T-helper 1 cell (primary cell): Measurements from ENCODE around the gene PCSK1N.
"Not testable (repeated sequence)": the region's sequence is repeated elsewhere in the genome, so short reads cannot be mapped to it uniquely, and the experiment has no call there.

Source experiments
- DNase-seq, 5 donors: peaks; one replicate each; pipeline ENCODE4 v3.0.0-alpha.2; 2012 to 2020

Gene PCSK1N

GRCh38 chrX:48823053-48823452 lies 12.4 kb downstream of the PCSK1N start:
- no peak for DNase-seq

DNA sequence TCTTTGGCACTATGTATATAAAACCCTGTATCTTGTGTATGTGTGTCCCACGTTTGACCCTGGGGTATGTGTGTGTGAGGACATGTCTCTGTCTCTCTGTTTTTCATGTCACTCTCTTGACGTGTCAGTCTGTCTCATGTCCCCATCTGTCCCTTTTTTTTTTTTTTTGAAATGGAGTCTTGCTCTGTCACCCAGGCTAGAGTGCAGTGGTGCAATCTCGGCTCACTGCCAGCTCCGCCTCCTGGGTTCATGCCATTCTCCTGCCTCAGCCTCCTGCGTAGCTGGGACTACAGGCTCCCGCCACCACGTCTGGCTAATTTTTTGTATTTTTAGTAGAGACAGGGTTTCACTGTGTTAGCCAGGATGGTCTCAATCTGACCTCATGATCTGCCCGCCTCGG lies 16.0 kb downstream of the PCSK1N start:
- DNase-seq, result not testable (repeated sequence)

DNA sequence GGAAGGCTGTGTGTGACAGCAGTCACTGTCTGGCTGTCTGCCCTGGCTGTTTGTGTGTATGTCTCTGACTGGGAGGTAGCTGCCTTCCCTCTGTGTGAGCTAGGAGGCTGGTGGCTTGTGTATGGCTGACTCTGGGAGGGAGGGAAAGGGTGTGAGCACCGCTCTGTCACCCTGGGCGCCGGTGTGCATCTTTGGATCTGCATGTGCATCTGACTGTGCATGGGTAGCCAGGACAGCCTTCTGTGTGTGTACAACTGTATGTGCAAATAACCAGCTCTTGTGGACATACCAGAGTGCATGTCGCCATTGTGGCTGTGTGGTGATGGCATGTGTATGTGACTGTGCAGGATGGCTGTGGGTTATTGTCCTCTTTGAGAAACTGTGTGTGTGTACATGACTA lies 16.5 kb downstream of the PCSK1N start:
- no peak for DNase-seq

GRCh38 chrX:48818098-48818497 lies 17.3 kb downstream of the PCSK1N start:
- DNase-seq, result no peak

GRCh38 chrX:48816014-48816810 lies 19.2 kb downstream of the PCSK1N start:
- DNase-seq, result no peak

GRCh38 chrX:48815266-48815665 lies 20.1 kb downstream of the PCSK1N start:
- DNase-seq, result no peak

DNA sequence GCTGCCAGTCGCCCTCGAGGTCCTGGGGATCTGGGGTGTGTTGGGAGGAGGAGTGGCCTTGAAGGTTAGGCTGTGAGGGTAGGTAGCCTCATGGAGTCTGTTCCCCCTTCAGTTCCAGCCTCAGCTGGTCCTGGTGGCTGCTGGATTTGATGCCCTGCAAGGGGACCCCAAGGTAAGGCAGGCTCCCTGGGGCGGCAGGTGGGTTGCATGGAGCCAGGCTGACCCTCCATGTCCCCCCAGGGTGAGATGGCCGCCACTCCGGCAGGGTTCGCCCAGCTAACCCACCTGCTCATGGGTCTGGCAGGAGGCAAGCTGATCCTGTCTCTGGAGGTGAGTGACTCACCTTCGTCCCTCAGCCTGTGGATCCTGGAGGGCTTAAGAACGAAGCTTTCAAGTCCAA lies 20.7 kb downstream of the PCSK1N start:
- no peak for DNase-seq

DNA sequence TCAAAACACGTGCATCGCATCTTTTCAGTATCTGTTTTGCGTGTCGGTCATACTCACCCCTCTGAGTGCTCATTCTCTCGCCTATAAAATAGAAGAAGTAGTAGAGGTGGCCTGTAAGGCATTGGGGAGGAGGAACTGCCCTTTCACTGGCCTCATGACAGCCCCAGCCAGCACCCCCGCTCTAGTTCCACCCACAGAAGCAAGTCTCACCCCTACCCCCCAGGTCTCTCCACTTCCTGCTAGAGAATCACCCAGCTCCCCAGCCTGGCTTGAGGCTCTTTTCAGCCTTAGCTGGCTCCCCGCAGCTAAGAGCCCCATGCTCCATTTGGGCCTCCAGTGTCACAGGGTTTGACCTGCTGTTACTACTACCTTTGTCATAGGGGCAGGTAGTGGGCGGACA lies 21.8 kb downstream of the PCSK1N start:
- no peak for DNase-seq

- DNase-seq, result no peak
Measured at GRCh38 chrX:48806081-48806480, 29.3 kb downstream of the PCSK1N start.

DNA sequence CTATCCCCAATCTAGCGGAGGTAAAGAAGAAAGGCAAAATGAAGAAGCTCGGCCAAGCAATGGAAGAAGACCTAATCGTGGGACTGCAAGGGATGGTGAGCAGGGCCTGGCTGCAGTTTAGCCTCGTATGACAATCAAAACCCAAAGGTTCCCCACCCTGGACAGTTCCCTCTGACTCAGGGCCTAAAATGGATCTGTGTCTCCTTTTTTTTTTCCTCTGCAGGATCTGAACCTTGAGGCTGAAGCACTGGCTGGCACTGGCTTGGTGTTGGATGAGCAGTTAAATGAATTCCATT lies 32.6 kb downstream of the PCSK1N start:
- DNase-seq, result no peak

DNA sequence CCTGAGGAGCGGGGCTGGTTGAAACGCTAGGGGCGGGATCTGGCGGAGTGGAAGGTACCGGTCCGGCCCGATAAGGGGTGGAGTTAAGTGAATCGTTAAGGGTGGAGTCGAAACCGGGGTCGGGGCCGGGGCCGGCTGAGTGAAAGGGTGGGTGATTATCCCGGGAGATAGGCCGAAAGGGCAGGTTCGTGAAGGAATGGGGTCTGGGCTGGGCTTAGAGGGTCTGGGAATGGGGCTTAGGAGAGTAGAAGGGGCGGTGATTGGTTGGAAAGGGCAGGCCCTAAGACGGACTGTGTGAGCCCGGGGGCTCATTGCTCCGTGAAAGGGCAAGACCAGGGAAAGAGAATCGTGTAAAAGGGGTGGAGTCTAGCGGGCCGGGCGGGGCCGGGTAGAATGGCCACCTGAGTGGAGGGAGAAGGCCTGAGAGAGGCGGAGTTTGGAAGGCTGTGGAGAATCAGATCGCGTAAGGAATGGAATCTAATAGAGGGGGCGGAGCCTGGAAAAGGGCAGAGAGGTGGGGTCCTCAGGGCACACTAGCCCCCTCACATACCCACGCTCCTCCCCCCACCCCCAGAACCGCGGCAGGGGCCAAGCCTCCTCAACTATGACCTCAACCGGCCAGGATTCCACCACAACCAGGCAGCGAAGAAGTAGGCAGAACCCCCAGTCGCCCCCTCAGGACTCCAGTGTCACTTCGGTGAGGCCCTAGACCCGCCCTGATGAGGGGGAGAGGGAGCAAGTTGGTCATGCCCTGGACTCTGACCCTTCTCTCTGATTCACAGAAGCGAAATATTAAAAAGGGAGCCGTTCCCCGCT lies 33.1 kb downstream of the PCSK1N start:
- DNase-seq, result peak; percentile 20 to 81 (median 33)

GRCh38 chrX:48801280-48802088 lies 33.9 kb downstream of the PCSK1N start, which contains the start of gene HDAC6:
HDAC6 (plus strand) TSS chrX:48802067; CDS start chrX:48802693, 626 bp downstream.
- DNase-seq, result peak; percentile 91 to 99 (median 93)

- DNase-seq, result no peak
Measured at GRCh38 chrX:48800574-48801279, 34.7 kb downstream of the PCSK1N start.

- no peak for DNase-seq
Measured at GRCh38 chrX:48798318-48798717, 37.1 kb downstream of the PCSK1N start.

GRCh38 chrX:48794911-48795515 lies 40.4 kb downstream of the PCSK1N start:
- no peak for DNase-seq

DNA sequence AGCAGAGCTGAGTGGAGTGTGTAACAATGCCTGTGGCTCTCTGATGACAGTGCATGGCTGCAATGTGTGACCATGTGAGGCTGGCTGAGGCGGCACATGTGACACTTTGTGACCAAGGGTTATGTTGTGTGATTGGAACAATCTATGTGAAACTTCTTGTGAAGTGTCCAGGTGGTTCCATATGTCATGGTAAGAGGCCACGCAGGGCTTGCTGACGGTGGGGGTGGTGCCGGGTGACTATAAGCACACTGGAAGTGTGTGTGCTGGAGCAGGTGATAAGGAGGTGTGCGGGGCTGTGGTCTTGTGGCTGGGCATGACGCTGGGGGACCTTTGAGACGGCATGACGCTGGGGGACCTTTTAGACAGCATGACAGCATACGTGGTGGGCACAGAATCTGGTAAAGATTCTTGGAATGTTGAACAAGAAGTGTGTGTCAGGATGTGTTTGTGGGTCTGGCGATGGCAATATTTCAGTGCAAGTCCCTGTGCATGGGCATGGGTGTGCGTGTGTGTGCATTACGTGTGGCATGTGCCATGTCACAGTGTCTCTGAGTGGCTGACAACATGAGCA lies 41.0 kb downstream of the PCSK1N start:
- no peak for DNase-seq

DNA sequence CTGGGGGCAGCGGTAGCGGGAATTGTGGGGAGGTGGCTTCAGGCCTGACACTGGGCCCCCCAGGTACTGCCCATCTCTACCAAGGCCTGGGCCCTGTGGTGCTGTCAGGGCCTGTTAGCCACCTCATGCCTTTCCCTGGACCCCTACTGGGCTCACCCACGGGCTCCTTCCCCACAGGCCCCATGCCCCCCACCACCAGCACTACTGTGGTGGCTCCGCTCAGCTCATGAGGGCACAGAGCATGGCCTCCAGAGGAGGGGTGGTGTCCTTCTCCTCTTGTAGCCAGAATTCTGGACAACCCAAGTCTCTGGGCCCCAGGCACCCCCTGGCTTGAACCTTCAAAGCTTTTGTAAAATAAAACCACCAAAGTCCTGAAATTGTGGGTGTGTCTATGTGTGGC lies 41.5 kb downstream of the PCSK1N start:
- no peak for DNase-seq

DNA sequence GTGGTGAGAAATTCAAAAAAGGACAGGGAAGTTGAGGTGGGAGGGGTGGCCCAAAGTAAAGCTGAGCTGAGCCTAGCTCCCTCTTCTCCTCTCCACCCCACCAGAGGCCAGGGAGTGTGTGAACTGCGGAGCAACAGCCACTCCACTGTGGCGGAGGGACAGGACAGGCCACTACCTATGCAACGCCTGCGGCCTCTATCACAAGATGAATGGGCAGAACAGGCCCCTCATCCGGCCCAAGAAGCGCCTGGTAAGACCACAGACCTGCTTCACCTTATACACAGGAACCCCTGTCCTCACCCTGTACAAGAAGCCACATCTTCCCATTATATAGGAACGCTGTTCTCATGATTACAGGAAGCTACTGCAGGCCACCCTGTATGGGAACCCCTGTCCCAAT lies 43.2 kb downstream of the PCSK1N start:
- DNase-seq, result no peak

GRCh38 chrX:48791063-48791820 lies 44.2 kb downstream of the PCSK1N start:
- no peak for DNase-seq

GRCh38 chrX:48790477-48790876 lies 44.9 kb downstream of the PCSK1N start:
- no peak for DNase-seq
